GM12873 (cell line): ENCODE results near the gene ARHGEF19.
A peak's percentile ranks its signal among the peaks of the same experiment; 100 is the strongest.

Experiments
- CTCF ChIP-seq: IDR thresholded peaks from 2 replicates; pipeline ENCODE4 v1.5.1; 2012; ENCODE audit warnings: low read depth, mild to moderate bottlenecking, moderate library complexity, low read length, control low read depth; ENCODE audit not compliant: insufficient read depth; ENCODE audit errors: missing control alignments

The ARHGEF19 gene

DNA sequence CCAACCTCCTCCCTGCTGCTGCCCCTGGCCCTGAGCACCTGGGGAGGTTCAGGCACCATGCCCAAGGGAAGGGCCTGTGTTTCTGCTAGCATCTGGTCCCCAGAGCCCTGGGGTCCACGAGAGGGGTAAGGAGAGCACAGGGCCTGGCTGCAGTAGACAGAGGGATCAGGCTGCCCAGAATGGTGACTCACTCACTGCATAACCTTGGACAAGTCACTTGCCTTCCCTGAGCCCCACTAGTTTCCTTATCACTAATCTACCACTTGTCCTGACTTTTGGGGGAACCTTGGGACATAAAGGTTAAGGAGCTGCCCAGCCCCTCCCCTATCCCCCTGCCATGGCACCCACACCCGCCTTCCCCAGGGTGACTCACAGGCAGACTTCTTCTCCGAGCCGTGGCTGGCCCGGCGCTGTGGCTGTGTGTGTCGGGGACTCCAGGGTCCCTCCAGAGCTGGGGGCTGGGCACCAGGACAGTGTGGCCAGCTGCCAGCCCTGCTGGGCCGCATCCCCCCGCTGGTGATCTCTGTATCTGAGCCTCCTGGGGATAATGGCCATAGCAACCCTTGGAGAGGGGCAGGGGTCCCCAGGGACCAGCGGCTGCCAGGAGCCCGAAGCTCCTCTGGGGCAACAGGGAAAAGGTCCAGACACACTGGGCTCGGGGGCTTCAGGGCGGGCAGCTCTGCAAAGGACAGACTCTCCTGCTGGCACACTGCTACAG is 4.0 kb downstream of the ARHGEF19 start:
- TF ChIP-seq CTCF = no peak

- no peak for TF ChIP-seq CTCF
Observed at GRCh38 chr1:16207318-16208269, 4.9 kb downstream of the ARHGEF19 start.

GRCh38 chr1:16206547-16207317 is 5.7 kb downstream of the ARHGEF19 start:
- no peak for TF ChIP-seq CTCF

DNA sequence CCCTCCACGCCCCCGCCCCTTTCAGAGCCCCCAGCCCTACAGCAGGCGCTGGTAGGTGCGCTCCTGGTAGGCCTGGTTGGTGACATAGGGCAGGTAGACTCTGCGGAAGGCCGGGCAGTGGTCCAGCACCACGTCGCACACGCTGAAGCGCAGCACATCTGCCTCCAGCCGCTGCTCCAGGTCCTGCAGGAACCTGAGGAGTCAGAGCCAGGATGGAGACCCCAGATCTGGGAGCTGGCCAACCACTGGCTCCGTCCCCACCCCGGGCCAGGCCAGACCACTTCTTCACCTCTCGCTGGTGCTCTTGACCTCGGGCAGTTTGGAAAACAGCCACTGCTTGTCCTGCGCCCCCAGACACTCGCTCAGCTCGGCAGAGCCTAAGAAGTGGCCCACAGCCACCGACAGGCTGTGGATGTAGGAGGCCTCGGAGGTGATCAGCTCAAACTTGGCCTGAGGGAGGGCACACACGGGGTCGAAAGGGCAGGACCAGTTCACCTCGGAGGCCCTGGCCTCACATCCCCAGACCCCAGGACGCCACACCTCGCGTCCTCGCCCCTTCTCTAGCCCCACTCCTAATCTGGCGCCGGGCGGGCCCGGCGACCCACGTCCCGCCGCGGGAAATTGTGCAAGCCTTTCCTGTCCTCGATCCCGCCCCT is 6.4 kb downstream of the ARHGEF19 start:
- TF ChIP-seq CTCF = no peak

DNA sequence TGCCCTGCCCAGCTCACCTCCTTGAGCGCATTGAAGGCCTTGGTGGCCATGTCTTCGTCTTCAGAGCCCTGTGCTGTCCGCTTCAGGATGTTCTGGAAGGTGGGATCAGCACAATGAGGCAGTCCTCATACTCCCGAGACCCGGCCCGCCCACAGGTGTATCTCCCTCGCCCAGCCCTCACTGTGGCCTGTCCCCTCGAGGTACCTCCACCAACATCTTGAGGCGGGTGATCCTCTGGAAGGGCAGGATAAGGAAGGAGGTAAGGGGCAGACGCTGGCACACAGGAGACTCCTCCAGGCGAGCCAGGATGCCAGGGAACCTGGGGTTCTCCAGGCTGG is 7.1 kb downstream of the ARHGEF19 start:
- no peak for TF ChIP-seq CTCF

DNA sequence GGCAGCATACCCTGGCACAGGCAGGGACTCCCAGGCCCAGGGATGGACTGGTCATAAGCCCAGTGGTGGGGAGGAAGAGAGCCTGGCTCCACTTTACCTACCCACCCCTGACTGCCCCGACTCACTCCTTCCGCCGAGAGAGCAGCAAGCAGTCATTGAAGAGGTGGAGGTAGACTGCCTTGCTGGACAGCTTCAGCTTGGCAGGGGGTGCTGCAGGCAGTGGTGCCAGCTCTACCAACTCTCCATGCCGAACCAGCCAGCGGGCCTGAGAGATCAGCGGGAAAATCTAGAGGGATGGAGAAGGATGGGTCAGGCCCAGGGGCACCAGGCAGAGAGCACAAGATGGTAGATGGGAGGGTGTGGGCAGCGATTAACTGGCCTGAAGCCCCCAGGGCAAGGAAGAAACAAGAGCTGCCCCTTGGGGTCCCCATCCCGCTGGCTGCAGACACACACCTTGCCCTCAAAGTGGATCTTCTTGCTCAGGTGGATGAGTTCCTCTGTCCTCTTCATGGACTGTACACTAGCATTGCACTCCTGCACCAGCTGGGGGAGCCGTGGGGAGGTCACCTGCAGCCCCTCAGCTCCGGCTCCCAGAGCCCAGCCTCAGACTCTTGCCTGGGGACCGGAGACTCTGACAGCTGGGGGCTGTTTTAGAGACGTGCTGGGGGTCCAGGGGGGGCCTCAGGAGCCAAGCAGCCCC is 7.7 kb downstream of the ARHGEF19 start:
- peak; percentile 52 for TF ChIP-seq CTCF
